Measurements from ENCODE around the gene CATSPERD. TPM values are rescaled to one million over a fixed set of nuclear protein-coding genes. Genes with fewer than 3 reads are reported as not detected.

Gene CATSPERD
- total RNA-seq, 6 experiments from 2014 or later: not detected

DNA sequence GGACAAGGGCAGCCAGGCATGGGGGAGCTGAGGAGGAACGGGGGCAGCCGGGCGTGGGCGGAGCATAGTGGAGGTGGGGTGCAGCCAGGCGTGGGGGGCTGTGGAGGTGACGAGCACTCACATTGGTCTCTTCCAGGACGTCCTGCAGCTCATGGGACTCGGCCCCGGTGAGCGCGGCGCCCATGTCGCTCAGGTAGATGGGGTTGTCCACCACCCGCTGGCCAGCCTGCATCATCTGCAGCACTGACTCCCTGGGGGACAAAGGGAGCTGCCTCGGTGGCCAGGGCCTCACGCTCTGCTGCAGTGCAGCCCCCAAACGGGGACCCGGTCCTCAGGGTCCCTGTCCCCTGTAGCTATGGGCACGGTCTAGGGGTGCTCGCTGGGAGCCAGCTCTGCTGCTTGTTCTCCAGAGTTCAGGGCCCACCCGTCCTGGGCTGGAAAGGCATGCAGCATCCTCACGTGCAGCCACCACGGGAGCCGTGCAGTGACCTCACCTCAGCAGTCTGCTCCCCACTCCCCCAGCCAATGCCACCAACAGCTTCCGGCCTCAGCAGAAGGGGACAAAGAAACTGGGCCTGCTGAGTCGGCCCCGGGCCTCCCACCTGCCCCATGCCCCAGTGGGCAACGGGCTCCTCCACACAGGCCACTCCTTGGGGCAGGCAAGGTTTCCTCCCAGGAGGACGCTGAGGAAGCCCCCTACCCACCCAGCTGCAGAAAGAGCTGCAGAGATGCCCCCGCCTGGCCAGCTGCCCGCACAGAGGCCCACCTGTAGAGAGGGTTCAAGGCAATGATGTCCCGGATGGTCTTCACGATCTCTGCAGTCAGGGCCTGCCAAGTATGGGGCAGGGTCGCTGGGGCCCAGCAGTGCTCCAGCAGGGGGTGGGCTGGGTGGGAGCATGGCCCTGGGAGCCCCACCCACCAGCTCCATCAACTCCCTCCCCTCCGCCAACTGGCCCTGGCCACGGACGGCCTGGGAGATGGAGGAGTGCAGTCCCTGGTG lies 12.6 kb upstream of the CATSPERD start:
- H3K36me3 Mint-ChIP-seq (ENCODE audit: low read depth): peaks cover 16% of the 10 kb centered on the region

DNA sequence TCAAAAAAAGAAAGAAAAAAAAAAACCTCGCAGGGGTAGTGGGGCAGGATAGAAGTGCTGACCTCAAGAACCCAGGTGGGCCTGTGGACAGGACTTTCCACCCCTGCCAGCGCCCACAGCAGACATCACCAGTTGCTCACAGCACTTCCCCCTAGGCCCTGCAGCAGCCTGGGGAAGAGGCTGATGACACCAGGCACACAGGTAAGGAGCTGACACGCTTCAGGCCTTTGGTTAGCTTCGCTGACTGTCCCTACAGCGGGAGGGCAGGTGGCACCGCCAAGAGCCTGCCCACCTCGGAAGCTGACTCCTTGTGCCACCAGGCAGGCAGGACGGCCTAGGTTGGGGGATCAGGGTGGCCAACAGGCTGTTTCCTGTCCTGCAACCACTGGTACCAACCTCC lies 9.4 kb upstream of the CATSPERD start:
- Mint-ChIP-seq H3K27me3 (ENCODE audit: insufficient read depth) (peaks cover 8% of the 10 kb centered on the region), H3K4me3 (no peak overlapping the region), H3K9me3 (no peaks in the 10 kb centered on the region), H3K36me3 (ENCODE audit: low read depth) (peaks cover 13% of the 10 kb centered on the region; the same call in 1 of the 2 replicates), H3K4me1 (ENCODE audit: low read depth) (peaks cover 4% of the 10 kb centered on the region; the same call in 1 of the 2 replicates), H3K27ac (no peak overlapping the region)
- TF ChIP-seq, protein P1, sequence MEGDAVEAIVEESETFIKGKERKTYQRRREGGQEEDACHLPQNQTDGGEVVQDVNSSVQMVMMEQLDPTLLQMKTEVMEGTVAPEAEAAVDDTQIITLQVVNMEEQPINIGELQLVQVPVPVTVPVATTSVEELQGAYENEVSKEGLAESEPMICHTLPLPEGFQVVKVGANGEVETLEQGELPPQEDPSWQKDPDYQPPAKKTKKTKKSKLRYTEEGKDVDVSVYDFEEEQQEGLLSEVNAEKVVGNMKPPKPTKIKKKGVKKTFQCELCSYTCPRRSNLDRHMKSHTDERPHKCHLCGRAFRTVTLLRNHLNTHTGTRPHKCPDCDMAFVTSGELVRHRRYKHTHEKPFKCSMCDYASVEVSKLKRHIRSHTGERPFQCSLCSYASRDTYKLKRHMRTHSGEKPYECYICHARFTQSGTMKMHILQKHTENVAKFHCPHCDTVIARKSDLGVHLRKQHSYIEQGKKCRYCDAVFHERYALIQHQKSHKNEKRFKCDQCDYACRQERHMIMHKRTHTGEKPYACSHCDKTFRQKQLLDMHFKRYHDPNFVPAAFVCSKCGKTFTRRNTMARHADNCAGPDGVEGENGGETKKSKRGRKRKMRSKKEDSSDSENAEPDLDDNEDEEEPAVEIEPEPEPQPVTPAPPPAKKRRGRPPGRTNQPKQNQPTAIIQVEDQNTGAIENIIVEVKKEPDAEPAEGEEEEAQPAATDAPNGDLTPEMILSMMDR (IDR thresholded peaks at IDR 0.05): no peak
- no peak for DNase-seq

More for the DNA sequence above, 12.6 kb upstream of the CATSPERD start:
- H3K27ac Mint-ChIP-seq: no peak overlapping the region
- 0 out of 2 replicates have a peak, but pooled peaks cover 4% of the 10 kb centered on the region for H3K9me3 Mint-ChIP-seq
- peaks cover 8% of the 10 kb centered on the region for H3K4me1 Mint-ChIP-seq (ENCODE audit: low read depth)
- DNase-seq: no peak
- peaks cover 10% of the 10 kb centered on the region for H3K27me3 Mint-ChIP-seq (ENCODE audit: insufficient read depth)
- no peak overlapping the region for H3K4me3 Mint-ChIP-seq
- TF ChIP-seq, protein P1 (IDR thresholded peaks at IDR 0.05): no peak

DNA sequence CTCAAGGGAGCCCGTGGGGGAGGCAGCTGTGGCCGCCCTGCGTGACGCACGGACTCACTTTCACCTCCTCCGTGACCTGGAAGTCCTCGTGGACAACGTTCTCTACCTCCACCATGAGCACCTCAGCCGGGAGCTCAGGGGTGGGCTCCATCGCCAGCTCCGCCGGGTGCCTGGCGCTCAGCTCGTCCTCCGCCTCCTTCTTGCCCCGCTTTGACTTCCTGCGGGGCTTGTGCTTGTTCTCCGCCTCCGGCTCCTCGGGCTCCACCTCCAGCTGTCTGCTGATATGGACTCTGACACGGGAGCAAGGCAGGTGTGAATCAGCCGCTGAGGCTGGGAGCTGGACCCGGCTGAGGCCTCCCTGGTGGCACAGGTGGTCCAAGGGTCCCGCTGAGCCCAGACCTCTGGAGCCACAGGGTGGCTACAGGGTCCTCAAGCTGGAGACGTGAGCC lies 8.7 kb upstream of the CATSPERD start:
- peaks cover 9% of the 10 kb centered on the region; the same call in 1 of the 2 replicates for H3K36me3 Mint-ChIP-seq (ENCODE audit: low read depth)
- H3K4me3 Mint-ChIP-seq: no peak overlapping the region
- TF ChIP-seq, protein P1 (IDR thresholded peaks at IDR 0.05): no peak
- peaks cover 4% of the 10 kb centered on the region; the same call in 1 of the 2 replicates for H3K4me1 Mint-ChIP-seq (ENCODE audit: low read depth)
- no peak overlapping the region for H3K27ac Mint-ChIP-seq
- H3K9me3 Mint-ChIP-seq: no peaks in the 10 kb centered on the region
- peaks cover 5% of the 10 kb centered on the region for H3K27me3 Mint-ChIP-seq (ENCODE audit: insufficient read depth)
- no peak for DNase-seq

DNA sequence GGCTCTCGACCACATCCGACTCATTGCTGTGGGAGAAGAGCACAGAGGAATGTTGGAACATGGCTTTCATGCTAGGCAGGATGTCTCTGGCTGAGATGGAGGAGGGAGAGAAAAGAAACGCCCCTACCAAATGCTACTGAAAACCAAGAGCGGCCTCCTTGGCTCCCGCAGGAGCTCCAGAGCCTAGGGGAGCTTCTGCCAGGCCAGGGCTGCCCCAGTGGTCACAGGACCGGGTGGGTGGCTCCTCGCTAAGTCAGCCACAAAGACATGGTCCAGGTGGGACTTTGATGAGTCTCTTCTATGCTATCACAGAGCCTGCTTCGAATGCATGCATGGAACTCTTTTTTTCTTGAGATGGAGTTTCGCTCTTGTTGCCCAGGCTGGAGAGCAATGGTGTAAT lies 7.2 kb upstream of the CATSPERD start:
- Mint-ChIP-seq H3K4me1 (ENCODE audit: low read depth) (peaks cover 17% of the 10 kb centered on the region), H3K27ac (no peak overlapping the region), H3K9me3 (no peaks in the 10 kb centered on the region), H3K27me3 (ENCODE audit: insufficient read depth) (peaks cover 4% of the 10 kb centered on the region), H3K4me3 (no peak overlapping the region), H3K36me3 (ENCODE audit: low read depth) (peaks cover 17% of the 10 kb centered on the region; the same call in 1 of the 2 replicates)
- TF ChIP-seq, protein P1 (IDR thresholded peaks at IDR 0.05): no peak
- DNase-seq: no peak

DNA sequence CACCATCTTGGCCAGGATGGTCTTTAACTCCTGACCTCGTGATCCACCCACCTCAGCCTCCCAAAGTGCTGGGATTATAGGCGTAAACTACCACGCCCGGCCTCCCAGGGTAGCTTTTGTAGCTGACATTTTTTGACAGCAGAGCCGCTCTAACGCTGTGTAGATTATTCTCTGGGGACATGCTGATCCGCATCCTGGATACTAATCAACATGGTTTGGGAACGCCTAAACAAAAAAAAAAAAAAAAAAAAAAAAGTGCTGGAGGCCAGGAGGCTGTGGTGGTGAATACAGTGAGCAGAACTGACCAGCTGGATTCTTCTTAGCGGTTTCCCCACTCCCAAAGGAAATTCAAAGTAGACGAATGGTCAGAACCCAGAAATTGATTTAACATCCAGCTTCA lies 5.6 kb upstream of the CATSPERD start:
- no peaks in the 10 kb centered on the region for H3K9me3 Mint-ChIP-seq
- DNase-seq: no peak
- peaks cover 27% of the 10 kb centered on the region for H3K4me1 Mint-ChIP-seq (ENCODE audit: low read depth)
- no peak overlapping the region for H3K4me3 Mint-ChIP-seq
- TF ChIP-seq, protein P1 (IDR thresholded peaks at IDR 0.05): no peak
- peaks cover 17% of the 10 kb centered on the region; the same call in 1 of the 2 replicates for H3K36me3 Mint-ChIP-seq (ENCODE audit: low read depth)
- no peak overlapping the region for H3K27ac Mint-ChIP-seq
- peaks cover 4% of the 10 kb centered on the region for H3K27me3 Mint-ChIP-seq (ENCODE audit: insufficient read depth)
